Glomerular endothelial cell (primary cell): ENCODE measurements around the gene GOSR1. TPM values are rescaled to one million over a fixed set of nuclear protein-coding genes. Genes with fewer than 3 reads are reported as not detected.
"Not testable (repeated sequence)": the region's sequence is repeated elsewhere in the genome, so short reads cannot be mapped to it uniquely, and the experiment has no call there.

Source experiments
- DNase-seq: peaks from one replicate; pipeline ENCODE4 v3.0.0-alpha.2; 2011; ENCODE audit warnings: low read depth, low spot score; ENCODE audit errors: extremely low read depth
- total RNA-seq: library from RNA; depleted of rRNA; stranded (reverse); fragments of >200 nt; gene quantifications from 2 replicates; pipeline ENCODE4 v1.2.3, GENCODE V29; 2015

The GOSR1 gene
- total RNA-seq, 1 donor from 2014 or later: 21.4 TPM

DNA sequence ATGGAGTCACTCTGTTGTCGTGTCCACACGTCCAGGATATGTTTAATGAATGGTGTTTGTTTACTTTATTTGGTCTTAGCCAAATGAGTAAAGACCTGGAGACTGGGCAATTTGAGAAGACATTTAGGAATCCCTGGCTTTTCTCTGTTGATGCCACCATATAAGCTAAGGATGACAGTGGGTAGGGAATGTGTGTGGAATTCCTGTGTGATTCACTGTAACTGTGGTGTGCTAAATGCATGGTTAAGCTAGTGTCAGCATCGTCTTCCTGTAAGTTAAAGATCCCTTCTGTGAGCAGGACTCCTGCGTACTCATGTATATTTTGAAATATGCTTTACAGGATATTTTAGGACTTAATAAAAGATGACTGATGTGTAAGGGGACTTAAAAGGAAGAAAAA, 26.4 kb downstream of the GOSR1 start:
- no peak for DNase-seq

- no peak for DNase-seq
Observed at GRCh38 chr17:30505868-30506417, 28.7 kb downstream of the GOSR1 start.

GRCh38 chr17:30506481-30506880, 29.3 kb downstream of the GOSR1 start:
- no peak for DNase-seq

DNA sequence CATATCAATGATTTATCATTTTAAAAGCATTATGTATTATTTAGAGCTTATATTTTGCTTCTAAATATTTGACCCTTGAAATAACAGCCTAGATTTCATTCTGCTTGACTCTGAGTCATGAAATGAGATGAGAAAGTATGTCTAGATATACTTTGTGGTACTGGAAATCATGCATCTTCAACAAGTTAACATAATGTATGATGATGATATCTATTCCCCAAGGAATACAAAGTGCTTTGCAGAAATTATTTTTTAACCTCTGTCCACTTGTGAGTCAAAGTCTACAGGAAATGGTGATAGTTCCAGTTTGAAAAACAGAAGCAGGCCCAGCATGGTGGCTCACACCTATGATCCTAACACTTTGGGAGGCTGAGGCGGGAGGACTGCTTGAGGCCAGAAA, 36.1 kb downstream of the GOSR1 start:
- DNase-seq: no peak

- DNase-seq: no peak
Observed at GRCh38 chr17:30514895-30515596, 37.8 kb downstream of the GOSR1 start.

DNA sequence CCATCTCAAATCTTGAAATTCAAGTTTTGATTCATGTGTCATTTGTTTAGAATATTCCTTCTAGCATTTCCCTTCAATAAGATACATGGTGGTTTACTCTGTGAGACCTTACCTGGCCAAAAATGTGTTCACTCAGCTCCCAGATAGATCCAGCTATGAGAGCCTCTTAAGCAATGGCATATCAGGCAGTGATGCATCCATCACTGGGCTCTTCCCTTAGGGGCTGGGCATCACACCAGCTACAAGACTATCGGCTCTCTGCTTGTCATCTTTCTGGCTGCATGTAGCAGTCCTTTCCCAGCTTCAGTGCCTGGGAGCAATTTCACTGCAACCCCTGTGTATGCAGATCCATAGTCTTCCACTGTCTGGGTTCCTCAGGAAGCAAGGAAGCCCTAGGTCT, 40.6 kb downstream of the GOSR1 start:
- DNase-seq: no peak

- DNase-seq: no peak
Observed at GRCh38 chr17:30519166-30519565, 42.0 kb downstream of the GOSR1 start.

DNA sequence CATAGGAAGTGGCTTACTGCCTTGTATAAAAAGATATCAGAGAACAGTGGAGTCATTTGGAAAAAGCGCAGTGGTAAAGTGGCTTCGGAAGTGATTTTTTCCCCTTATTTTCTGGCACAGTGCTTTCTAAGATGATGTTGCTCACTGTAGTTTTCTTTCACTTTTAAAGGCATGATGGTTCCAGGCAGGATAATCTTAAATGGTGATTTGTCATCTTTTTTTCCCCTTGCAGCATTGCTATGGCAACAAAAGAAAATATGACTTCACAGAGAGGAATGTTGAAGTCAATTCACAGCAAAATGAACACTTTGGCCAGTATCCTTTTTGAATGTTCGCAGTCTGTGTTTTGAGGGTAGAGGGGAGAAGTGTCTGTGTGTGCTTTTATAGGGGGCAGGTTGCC, 42.5 kb downstream of the GOSR1 start:
- peak; percentile 50 for DNase-seq

DNA sequence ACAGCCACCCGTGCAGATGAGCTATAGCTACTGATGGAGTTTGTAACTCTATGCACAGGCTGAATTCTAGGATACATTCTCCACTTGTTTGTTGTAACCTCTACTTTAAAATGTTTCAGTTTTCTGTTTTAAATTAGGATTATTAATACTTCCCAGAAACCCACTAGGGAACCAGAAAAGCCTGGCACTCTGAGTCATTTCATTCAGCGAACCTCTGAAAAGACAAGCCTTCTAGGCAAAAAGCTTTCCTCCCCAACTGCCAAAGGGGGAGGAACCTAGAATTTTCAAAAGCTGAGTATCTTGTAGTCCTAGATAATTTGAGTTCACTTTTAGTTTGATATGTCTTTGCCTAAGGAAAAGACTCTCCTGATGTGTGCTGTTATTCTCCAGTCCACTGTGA, 43.2 kb downstream of the GOSR1 start:
- no peak for DNase-seq

DNA sequence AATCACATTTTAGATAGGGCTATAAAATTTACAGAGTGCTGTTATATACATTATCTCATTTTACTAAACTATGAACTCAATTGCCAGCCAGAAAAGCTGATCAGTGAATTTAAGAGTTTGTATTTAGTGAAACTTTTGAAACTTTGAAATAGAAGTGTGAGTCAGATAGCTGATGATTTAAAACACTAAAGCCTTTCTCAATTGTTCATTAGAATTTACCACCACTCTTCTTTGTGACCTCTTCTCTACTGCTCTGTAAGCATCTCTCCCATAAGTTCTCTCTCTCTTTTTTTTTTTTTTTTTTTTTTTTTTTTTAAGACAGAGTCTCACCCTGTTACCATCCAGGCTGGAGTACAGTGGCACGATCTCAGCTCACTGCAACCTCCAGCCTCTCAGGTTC, 43.7 kb downstream of the GOSR1 start:
- DNase-seq: no peak

DNA sequence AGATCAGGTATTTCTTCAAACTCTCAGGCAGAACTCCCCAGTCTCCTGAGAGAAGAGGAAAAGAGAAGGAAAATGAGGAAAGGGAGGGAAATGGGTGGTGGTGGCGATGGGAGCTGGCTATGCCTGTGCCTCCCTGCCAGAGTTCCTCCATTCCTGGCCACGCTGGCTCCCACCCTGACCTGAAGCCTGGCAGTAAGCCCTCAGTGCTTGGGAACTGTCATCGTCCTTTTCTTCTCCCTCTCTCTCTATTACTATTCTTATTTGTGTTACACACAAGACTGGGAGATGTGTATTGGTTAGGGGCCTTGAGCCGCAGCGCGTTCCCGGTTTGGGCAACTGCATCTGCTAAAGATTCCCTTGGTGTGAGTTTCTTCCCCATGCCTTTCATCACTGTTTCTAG, 44.6 kb downstream of the GOSR1 start:
- DNase-seq: no peak

DNA sequence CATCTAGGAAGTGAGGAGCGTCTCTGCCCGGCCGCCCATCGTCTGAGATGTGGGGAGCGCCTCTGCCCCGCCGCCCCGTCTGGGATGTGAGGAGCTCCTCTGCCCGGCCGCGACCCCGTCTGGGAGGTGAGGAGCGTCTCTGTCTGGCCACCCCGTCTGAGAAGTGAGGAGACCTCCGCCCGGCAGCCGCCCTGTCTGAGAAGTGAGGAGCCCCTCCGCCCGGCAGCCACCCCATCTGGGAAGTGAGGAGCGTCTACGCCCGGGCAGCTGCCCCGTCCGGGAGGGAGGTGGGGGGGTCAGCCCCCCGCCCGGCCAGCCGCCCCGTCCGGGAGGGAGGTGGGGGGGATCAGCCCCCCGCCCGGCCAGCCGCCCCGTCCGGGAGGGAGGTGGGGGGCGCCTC, 46.0 kb downstream of the GOSR1 start:
- not testable (repeated sequence) for DNase-seq

GRCh38 chr17:30524847-30525246, 47.6 kb downstream of the GOSR1 start:
- DNase-seq: no peak

- DNase-seq: no peak
Observed at GRCh38 chr17:30526401-30526800, 49.2 kb downstream of the GOSR1 start.

DNA sequence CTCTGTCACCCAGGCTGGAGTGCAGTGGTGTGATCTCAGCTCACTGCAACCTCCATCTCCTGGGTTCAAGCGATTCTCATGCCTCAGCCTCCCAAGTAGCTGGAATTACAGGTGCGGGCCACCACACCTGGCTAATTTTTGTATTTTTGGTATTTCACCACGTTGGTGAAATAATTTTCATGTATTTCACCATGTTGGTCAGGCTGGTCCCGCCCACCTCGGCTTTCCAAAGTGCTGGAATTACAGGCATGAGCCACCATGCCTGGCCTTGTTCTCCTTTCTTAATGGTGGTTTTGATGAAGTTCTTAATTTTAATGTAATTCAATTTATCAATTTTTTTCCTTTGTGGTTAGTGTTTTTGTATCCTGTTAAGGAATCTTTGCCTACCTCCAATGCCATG, 51.5 kb downstream of the GOSR1 start:
- not testable (repeated sequence) for DNase-seq

DNA sequence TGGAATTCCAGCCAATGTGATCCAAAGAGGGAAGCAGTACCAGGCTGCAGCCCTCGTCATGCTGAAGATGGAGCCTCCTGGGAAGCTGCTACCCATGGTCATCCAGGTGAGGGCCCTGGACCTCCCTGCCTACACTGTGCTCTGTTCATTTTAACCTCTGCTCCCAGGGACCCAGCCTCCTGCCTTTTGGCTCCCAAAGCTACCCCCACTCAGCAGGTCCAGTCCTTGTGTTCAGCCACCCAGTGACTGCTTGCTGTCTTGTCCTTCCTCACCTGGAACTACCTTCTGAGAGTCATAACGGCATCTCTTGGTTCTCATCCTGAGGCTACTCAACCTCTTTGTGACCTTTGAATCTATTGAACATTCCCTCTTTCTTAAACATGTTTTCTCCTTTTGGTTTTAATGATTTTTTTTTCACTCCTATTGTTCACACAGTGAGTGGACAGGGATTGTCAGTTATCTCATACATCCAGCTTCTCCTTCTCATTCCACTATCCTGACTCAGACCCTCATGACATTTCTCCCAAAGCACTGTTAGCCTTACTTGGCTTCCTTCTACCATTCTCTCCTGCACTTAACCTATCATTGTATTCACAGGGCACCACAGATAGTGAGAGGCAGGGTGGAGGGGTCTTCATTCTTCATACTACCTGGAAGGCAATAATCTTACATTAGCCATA, 53.3 kb downstream of the GOSR1 start:
- no peak for DNase-seq

DNA sequence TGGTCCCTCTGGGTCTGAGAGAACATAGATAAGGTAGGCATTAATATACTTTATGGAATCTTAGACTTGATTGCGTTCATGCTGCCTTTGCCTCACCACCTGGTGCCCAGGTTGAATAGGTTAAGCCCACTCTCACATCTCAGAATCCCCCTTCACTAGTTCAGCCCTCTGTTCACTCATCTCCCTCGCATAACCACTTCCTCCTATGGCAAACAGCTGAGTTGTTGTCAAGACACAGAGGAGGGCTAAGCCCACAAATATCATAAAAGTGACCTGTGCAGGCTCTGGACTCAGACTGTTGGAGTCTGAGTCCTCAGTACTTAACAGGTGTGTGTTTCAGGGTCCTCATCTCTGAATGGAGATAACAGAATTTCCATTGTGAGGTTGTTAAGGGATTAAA, 55.7 kb downstream of the GOSR1 start:
- DNase-seq: no peak

DNA sequence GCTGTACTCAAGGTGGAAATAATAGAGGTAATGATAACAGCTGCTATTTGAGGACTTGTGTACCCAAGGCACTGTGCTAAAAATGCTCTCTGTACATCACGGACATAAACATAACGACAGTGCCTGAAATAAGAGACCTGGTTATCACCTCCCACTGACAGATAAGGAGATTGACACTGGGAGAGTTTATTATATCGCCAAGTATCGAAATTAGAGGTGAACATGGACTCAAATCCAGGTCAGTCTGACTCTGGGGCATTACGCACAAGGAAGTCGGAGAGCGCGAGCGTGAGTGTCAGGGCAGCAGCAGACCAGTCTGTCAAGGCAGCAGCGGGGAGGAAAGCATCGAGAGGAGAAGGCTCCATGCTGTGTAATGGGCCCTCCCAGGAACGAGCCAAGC, 57.1 kb downstream of the GOSR1 start:
- no peak for DNase-seq

DNA sequence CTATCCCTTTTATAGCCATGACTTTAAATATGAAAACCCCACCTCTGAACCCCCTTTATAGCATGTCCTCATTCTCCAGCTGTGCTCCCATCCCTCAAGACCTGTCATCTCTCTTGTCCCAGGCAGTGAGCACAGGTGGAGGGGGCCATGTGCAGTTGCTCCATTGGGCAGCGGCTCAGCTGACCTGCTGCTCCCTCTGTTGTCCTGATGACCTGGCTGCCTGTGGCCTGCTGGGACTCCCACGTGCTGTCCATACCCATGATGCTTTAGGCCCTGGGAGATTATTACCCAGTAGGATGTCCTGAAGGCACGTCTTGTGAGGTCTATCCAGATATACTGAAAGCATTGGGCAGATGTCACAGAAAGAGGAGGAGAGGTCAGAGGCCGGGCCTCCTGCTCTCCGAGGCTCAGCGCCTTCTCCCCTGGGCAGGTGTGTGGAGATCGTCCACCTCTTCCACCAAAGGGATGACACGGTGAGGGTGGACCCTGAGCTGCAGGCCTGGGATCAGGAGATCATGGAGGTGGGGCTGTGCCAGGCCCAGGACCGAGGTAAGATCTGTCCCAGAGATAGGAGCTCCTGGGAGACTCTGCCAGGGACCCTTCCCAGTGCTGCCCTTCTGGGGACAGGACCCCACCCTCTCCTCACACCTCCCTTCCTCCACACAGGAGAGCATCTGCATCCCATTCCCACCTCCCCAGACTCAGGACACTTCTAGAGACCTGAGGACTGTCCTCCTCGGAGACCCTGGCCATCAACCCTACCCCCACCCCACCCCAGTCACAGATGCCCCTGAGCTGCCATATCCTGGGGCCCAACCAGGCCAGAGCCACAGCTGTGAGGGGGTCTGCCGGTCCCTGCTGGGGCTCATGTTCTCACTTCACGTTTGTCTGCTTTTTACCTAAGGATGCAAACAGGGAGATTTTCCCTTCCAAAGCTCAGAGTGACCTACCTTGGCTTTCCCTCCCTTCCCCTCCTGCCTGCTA, 58.0 kb downstream of the GOSR1 start:
- no peak for DNase-seq

- DNase-seq: not testable (repeated sequence)
Observed at GRCh38 chr17:30536846-30537245, 59.6 kb downstream of the GOSR1 start.

- DNase-seq: not testable (repeated sequence)
Observed at GRCh38 chr17:30537667-30538066, 60.5 kb downstream of the GOSR1 start.
